Dedifferentiated amniotic fluid mesenchymal stem cell (primary cell): ENCODE results near the gene TRIM68.

Experiments
- DNase-seq: peaks from one replicate; pipeline ENCODE4 v3.0.0-alpha.2; 2016; ENCODE audit errors: extremely low spot score

TRIM68 gene

GRCh38 chr11:4607781-4608666, at the start of gene TRIM68:
Gene TRIM68, minus strand, starts transcription at chr11:4608231. Its CDS starts 2,727 bp downstream, at chr11:4605504.
- DNase-seq = peak; percentile 96

- no peak for DNase-seq
Measured at GRCh38 chr11:4654635-4655369, 46.8 kb upstream of the TRIM68 start.

GRCh38 chr11:4647766-4648165, 39.7 kb upstream of the TRIM68 start:
- DNase-seq = no peak

GRCh38 chr11:4645974-4646373, 37.9 kb upstream of the TRIM68 start:
- DNase-seq = no peak

GRCh38 chr11:4644233-4644632, 36.2 kb upstream of the TRIM68 start:
- no peak for DNase-seq

GRCh38 chr11:4643682-4644081, 35.7 kb upstream of the TRIM68 start, which contains the start of gene OR51E1:
Gene OR51E1, plus strand, starts transcription at chr11:4643982. Its CDS starts 8,545 bp downstream, at chr11:4652527.
- no peak for DNase-seq

GRCh38 chr11:4643076-4643475, 35.0 kb upstream of the TRIM68 start:
- DNase-seq = no peak

- no peak for DNase-seq
Measured at GRCh38 chr11:4642043-4642442, 34.0 kb upstream of the TRIM68 start.

GRCh38 chr11:4641501-4641900, 33.5 kb upstream of the TRIM68 start:
- DNase-seq = no peak

- DNase-seq = no peak
Measured at GRCh38 chr11:4639931-4640330, 31.9 kb upstream of the TRIM68 start.

GRCh38 chr11:4637662-4638047, 29.6 kb upstream of the TRIM68 start:
- no peak for DNase-seq

- peak; percentile 31 for DNase-seq
Measured at GRCh38 chr11:4636962-4637661, 29.1 kb upstream of the TRIM68 start, which contains the start of gene OR51D1. Gene OR51D1, plus strand, starts transcription at chr11:4637477. Its CDS starts 2,314 bp downstream, at chr11:4639791.

- no peak for DNase-seq
Measured at GRCh38 chr11:4636136-4636535, 28.1 kb upstream of the TRIM68 start.

GRCh38 chr11:4626207-4627099, 18.4 kb upstream of the TRIM68 start:
- DNase-seq = peak; percentile 31

GRCh38 chr11:4619514-4619913, 11.5 kb upstream of the TRIM68 start:
- DNase-seq = no peak

GRCh38 chr11:4615856-4616444, 7.9 kb upstream of the TRIM68 start:
- no peak for DNase-seq

GRCh38 chr11:4611986-4612385, 4.0 kb upstream of the TRIM68 start:
- no peak for DNase-seq

- DNase-seq = no peak
Measured at GRCh38 chr11:4610258-4610935, 2.4 kb upstream of the TRIM68 start.

- no peak for DNase-seq
Measured at GRCh38 chr11:4607096-4607495, 935 bp downstream of the TRIM68 start.
